IPS DF 19.7 (cell line): ENCODE results near the gene NCEH1.
"Not testable (repeated sequence)": the region's sequence is repeated elsewhere in the genome, so short reads cannot be mapped to it uniquely, and the experiment has no call there.

Experiments
- DNase-seq: peaks from one replicate; pipeline ENCODE4 v3.0.0-alpha.2; 2013; ENCODE audit warnings: low read depth, low spot score

NCEH1 gene

GRCh38 chr3:172710664-172711453 is at the start of gene NCEH1:
Gene NCEH1 (minus strand): TSS chr3:172711067. CDS start chr3:172710984, 83 bp downstream.
- peak; percentile 95 for DNase-seq

GRCh38 chr3:172760416-172760815 is 49.5 kb upstream of the NCEH1 start:
- not testable (repeated sequence) for DNase-seq

GRCh38 chr3:172753125-172753524 is 42.3 kb upstream of the NCEH1 start:
- no peak for DNase-seq

GRCh38 chr3:172752651-172753050 is 41.8 kb upstream of the NCEH1 start:
- no peak for DNase-seq

- DNase-seq: no peak
Observed at GRCh38 chr3:172751175-172751704, 40.4 kb upstream of the NCEH1 start.

GRCh38 chr3:172750368-172751174 is 39.7 kb upstream of the NCEH1 start, which contains the start of gene ECT2:
Gene ECT2 (plus strand): TSS chr3:172750726. CDS start chr3:172754531, 3,805 bp downstream.
- DNase-seq: peak; percentile 99

- no peak for DNase-seq
Observed at GRCh38 chr3:172750069-172750367, 39.2 kb upstream of the NCEH1 start.

GRCh38 chr3:172749230-172749965 is 38.5 kb upstream of the NCEH1 start:
- no peak for DNase-seq

- no peak for DNase-seq
Observed at GRCh38 chr3:172746475-172746874, 35.6 kb upstream of the NCEH1 start.

- no peak for DNase-seq
Observed at GRCh38 chr3:172739462-172739861, 28.6 kb upstream of the NCEH1 start.

GRCh38 chr3:172735014-172735413 is 24.1 kb upstream of the NCEH1 start:
- DNase-seq: no peak

- no peak for DNase-seq
Observed at GRCh38 chr3:172726380-172726779, 15.5 kb upstream of the NCEH1 start.

- not testable (repeated sequence) for DNase-seq
Observed at GRCh38 chr3:172722536-172723040, 11.7 kb upstream of the NCEH1 start.

- no peak for DNase-seq
Observed at GRCh38 chr3:172717493-172718088, 6.7 kb upstream of the NCEH1 start.

GRCh38 chr3:172716476-172716875 is 5.6 kb upstream of the NCEH1 start:
- no peak for DNase-seq

- no peak for DNase-seq
Observed at GRCh38 chr3:172713316-172713715, 2.4 kb upstream of the NCEH1 start.

GRCh38 chr3:172711454-172711795 is 558 bp upstream of the NCEH1 start:
- DNase-seq: no peak

- DNase-seq: no peak
Observed at GRCh38 chr3:172709774-172710663, 848 bp downstream of the NCEH1 start.

GRCh38 chr3:172708921-172709773 is 1.7 kb downstream of the NCEH1 start:
- DNase-seq: no peak
